Aorta (tissue), 5 donors: ENCODE results near the gene GMDS. TPM values are rescaled to one million over a fixed set of nuclear protein-coding genes. Genes with fewer than 3 reads are reported as not detected.

ENCODE experiments used
- ATAC-seq: fragments of 200-7000 bp; cut with Tn5 transposase; one replicate; pipeline ENCODE4 v1.9.1; 2022; ENCODE audit warnings: moderate library complexity; ENCODE audit not compliant: low FRiP score
- DNase-seq, 2 donors: peaks; one replicate each; pipeline ENCODE4 v3.0.0-alpha.2; 2020
- H3K27ac ChIP-seq, 2 donors: one replicate each; pipeline ENCODE4 v1.5.1; 2013; ENCODE audit warnings: low read length in 2 of 2, mild to moderate bottlenecking in 2 of 2, moderate library complexity in 2 of 2, control low read depth in 1 of 2, inconsistent platforms in 1 of 2, low read depth in 1 of 2
- H3K27me3 ChIP-seq, 2 donors: one replicate each; pipeline ENCODE4 v1.6.1; 2013; ENCODE audit warnings: control low read depth in 1 of 2, low read length in 1 of 2, mild to moderate bottlenecking in 1 of 2, moderate library complexity in 1 of 2; ENCODE audit not compliant: insufficient read depth in 2 of 2, control insufficient read depth in 1 of 2
- H3K36me3 ChIP-seq, 2 donors: one replicate each; pipeline ENCODE4 v1.6.1; 2013; ENCODE audit warnings: control low read depth in 1 of 2, low read length in 1 of 2, mild to moderate bottlenecking in 1 of 2; ENCODE audit not compliant: insufficient read depth in 2 of 2, control insufficient read depth in 1 of 2
- H3K4me1 ChIP-seq, 2 donors: one replicate each; pipeline ENCODE4 v1.6.1; 2013; ENCODE audit warnings: low read length in 2 of 2, control low read depth in 1 of 2, mild to moderate bottlenecking in 1 of 2, moderate library complexity in 1 of 2; ENCODE audit not compliant: insufficient read depth in 2 of 2, control insufficient read depth in 1 of 2
- H3K4me3 ChIP-seq, 2 donors: one replicate each; pipeline ENCODE4 v1.5.1; 2013; ENCODE audit warnings: low read length in 2 of 2, control low read depth in 1 of 2, mild to moderate bottlenecking in 1 of 2
- H3K9me3 ChIP-seq: one replicate; pipeline ENCODE4 v1.6.1; 2013; ENCODE audit warnings: mild to moderate bottlenecking, low read length; ENCODE audit not compliant: control insufficient read depth
- WGBS, 2 donors: extraction: QIAGEN DNeasy Blood & Tissue Kit; methylation state at CpG; one replicate each; pipeline ENCODE4 v1.1.7; 2013; 5-methylcytosine and 5-hydroxymethylcytosine counted together
- intact Hi-C, 2 donors: fragments of 100-400 bp; cut with DNase I; formaldehyde crosslinking; loops; one replicate each; pipeline versions ENCODE4 v1.14.2 to v1.15.0; 2022
- polyA plus RNA-seq, 2 donors: library from polyadenylated mRNA; stranded (reverse); fragments of 200-250 nt; gene quantifications; one replicate each; pipeline ENCODE4 v1.2.3, GENCODE V29; 2013
- total RNA-seq, 2 donors: library from RNA; stranded (reverse); fragmentation: NEBNext Ultra II Directional; extraction: Animal tissue kit (Norgen Biotek cat#: 25700); gene quantifications; one replicate each; pipeline ENCODE4 v1.2.1, GENCODE V29; 2021
- donor health status: healthy with polysubstance abuse.
- donor health status: Bipolar disorder and iron deficiency.
- donor health status: DM: no; HTN: no; CAD: no.
- donor health status: DM: no; HTN: no; CAD: no.
- donor health status: DM: yes; HTN: yes; CAD: no.

Gene GMDS
- total and polyA plus RNA-seq, 4 donors: 66.1 to 138 (median 84.9) TPM

DNA sequence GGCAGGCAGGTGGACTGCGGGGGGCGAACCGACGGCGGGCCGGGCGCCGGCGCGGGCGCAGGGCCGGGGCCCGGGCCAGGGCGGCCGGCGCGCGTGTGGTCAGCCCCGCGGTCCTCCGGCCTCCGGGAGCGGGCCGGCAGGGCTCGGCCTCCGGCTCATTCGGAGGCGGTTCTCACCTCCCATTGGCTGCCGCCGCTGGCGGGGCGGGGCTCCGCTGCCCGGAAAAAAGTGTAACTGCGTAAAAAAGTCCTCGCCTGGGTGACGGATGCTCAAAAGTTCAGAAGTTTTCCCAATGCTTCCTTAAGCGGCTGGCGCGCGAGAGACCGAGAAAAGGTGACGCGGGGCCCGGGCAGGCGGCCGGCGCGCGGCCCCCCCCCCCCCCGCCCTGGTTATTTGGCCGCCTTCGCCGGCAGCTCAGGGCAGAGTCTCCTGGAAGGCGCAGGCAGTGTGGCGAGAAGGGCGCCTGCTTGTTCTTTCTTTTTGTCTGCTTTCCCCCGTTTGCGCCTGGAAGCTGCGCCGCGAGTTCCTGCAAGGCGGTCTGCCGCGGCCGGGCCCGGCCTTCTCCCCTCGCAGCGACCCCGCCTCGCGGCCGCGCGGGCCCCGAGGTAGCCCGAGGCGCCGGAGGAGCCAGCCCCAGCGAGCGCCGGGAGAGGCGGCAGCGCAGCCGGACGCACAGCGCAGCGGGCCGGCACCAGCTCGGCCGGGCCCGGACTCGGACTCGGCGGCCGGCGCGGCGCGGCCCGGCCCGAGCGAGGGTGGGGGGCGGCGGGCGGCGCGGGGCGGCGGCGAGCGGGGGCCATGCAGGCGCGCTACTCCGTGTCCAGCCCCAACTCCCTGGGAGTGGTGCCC, 635.5 kb downstream of the GMDS start, which contains the start of gene FOXC1:
Gene FOXC1 (plus strand): TSS at position 268 of the 849 bp plus-strand sequence. CDS start 531 bp downstream, at position 799.
- DNase-seq (peak; percentile 94 to 97), ATAC-seq (peak; percentile 87)
- no peaks in the 10 kb centered on the region for H3K9me3 ChIP-seq
- H3K4me1 ChIP-seq: no peaks in the 10 kb centered on the region
- intact Hi-C loops: loop anchor here (5.0 kb wide), 3 partner anchors 427 to 952 kb away; no protein-coding TSS in a partner anchor
- WGBS, 2 donors: 0 to 1% methylated on average over 50 to 115 of the region's 115 CpGs
- H3K27me3 ChIP-seq: no peaks in the 10 kb centered on the region
- H3K27ac ChIP-seq: peak within 1 kb of the TSS; percentile 99 to 100
- H3K4me3 ChIP-seq: peak within 1 kb of the TSS; percentile 100
- peaks cover 5 to 12% of the 10 kb centered on the region in 2 donors for H3K36me3 ChIP-seq

GRCh38 chr6:1609041-1609647, 636.3 kb downstream of the GMDS start:
- Histone ChIP-seq H3K4me1 (no peaks in the 10 kb centered on the region), H3K9me3 (no peaks in the 10 kb centered on the region), H3K27me3 (no peaks in the 10 kb centered on the region)

DNA sequence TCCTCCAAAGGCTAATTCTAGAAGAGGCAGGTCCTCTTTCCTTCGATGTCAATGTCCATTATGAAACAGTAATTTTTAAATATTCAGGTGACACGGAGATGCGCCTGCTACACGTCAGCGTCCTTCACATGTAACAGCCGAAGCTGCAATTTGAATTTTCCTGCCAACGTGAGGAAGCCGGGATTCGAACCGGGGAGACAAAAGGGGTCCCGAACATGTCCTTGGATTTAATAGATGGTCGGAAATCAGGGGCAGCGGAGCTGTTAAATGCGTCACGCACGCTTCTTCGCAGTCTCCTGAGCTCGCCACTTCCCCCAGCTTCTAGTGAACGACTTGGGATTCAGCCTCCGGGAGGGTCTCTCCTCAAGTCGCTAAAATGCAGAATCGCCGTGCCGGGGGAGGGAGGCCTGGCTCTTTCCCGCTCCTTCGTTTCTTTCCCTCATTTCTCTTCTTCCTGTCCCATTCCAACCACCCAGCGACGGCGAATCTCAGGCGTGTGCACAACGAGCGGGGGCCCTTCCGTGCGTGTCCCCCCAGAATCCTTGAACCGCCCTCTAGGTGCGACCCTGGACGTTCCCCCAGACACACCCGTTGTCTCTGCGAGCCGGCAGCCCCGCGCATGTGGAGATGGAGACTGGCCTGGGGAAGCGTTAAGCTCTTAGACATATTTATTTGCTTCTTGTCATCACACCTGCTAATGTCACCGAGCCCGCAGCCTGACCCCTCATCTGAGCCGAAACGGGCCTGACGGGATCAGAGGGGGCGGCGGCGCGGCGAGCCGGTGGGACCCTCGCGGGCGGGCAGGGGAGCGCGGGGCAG, 637.0 kb downstream of the GMDS start:
- intact Hi-C loops: loop anchor here (5.0 kb wide), 3 partner anchors 429 to 954 kb away; no protein-coding TSS in a partner anchor
- no peaks in the 10 kb centered on the region for H3K4me1 ChIP-seq
- H3K4me3 ChIP-seq: peak overlapping the region; percentile 92 to 97
- H3K27ac ChIP-seq: peak overlapping the region; percentile 97 to 100
- no peaks in the 10 kb centered on the region for H3K27me3 ChIP-seq
- DNase-seq: no peak
- ATAC-seq: no peak
- H3K36me3 ChIP-seq: peaks cover 0 to 10% of the 10 kb centered on the region in 2 donors
- 0 to 2% methylated on average over 59 of the region's 59 CpGs for WGBS, 2 donors
- H3K9me3 ChIP-seq: no peaks in the 10 kb centered on the region

More at GRCh38 chr6:1609041-1609647, 636.3 kb downstream of the GMDS start:
- DNase-seq (peak; percentile 84 to 93), ATAC-seq (peak; percentile 37)
- Histone ChIP-seq H3K27ac (peak overlapping the region; percentile 97 to 100), H3K36me3 (peaks cover 5 to 10% of the 10 kb centered on the region in 2 donors), H3K4me3 (peak overlapping the region; percentile 92 to 97)
- 0 to 1% methylated on average over 33 to 58 of the region's 58 CpGs for WGBS, 2 donors
- intact Hi-C loops: loop anchor here (5.0 kb wide), 3 partner anchors 428 to 953 kb away; no protein-coding TSS in a partner anchor

DNA sequence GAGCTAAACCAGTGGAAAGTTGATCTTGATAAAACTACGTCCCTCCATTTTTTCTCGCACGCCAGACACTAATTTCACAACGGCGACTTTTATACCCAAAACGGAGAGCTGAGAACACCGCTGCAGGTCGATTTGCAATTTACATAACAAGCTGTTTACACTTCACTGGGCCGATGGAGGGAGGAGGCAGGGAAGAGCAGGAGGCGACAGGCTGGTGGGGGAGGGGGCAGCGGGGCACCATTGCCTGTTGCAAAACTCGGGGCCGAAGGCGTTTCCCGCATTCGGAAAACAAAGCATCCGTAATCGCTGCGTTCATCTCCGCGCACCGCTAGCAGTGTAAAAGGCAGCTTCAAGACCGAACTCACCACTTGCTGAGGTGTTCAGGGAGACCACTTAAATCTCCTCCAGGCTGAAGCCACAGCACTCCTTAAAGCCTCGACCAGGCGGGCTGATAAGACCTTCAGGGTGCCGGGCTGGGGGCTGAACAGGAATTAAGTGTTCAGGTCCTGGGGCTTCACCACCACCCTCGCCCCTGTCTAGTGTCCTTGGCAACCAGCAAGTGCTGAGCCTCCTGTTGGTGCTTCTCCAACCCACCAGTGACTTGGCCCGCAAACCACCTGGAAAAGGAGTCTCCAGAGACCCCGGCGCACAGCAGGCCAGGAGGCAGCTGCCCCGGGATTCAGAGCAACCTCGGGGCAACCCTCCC, 637.7 kb downstream of the GMDS start:
- H3K27ac ChIP-seq: peak overlapping the region; percentile 97 to 100
- intact Hi-C loops: loop anchor here (5.0 kb wide), 3 partner anchors 430 to 955 kb away; no protein-coding TSS in a partner anchor
- ATAC-seq (no peak), DNase-seq (peak in 1 of 2 donors; percentile 79)
- no peaks in the 10 kb centered on the region for H3K27me3 ChIP-seq
- 2 to 3% methylated on average over 32 of the region's 32 CpGs for WGBS, 2 donors
- H3K4me3 ChIP-seq: peak overlapping the region; percentile 92 to 97
- no peaks in the 10 kb centered on the region for H3K9me3 ChIP-seq
- H3K4me1 ChIP-seq: no peaks in the 10 kb centered on the region
- H3K36me3 ChIP-seq: peaks cover 0 to 10% of the 10 kb centered on the region in 2 donors

DNA sequence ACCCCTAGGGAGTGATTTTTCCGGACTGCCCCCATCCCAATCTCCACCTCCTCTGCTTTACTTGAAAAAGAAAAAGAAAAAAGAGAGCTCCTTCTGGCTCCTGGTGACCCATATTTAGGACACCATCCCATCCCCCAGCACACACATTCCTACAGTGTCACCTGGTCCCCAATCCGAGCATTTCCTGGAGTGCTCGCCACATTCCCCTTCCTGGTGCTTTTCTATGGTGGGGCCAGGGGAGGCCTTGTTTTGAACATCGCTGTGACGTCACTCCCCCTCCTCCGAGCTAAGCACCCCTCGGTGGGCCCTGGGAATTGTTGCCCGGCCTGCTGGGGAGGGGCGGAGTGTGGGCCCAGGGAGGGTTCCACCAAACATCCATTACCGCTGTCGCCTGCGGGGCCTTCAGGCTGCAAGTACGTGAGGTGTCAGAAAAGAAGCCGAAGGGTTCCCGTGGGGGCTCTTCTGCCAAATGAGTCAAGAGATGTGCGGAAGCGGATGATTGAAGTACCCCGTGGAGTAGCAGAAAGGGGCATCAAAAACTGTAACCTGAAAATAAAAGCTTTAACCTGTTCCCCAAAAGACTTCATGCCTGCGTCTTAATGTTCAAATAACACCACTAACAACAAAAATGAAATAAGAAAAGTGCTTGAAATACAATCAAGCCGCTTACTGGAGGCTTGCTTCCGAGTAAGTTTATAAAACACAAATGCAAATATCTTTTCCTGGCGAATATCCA, 638.5 kb downstream of the GMDS start:
- H3K4me1 ChIP-seq: no peaks in the 10 kb centered on the region
- DNase-seq (peak; percentile 76 to 82), ATAC-seq (peak; percentile 0)
- H3K27me3 ChIP-seq: no peaks in the 10 kb centered on the region
- H3K4me3 ChIP-seq: peak overlapping the region; percentile 92 to 97
- H3K9me3 ChIP-seq: no peaks in the 10 kb centered on the region
- peak overlapping the region; percentile 97 to 100 for H3K27ac ChIP-seq
- intact Hi-C loops: loop anchor here (5.0 kb wide), 3 partner anchors 430 to 955 kb away; no protein-coding TSS in a partner anchor
- WGBS, 2 donors: 3% methylated on average over 22 of the region's 22 CpGs
- H3K36me3 ChIP-seq: peaks cover 0 to 10% of the 10 kb centered on the region in 2 donors

- 3 to 13% methylated on average over 26 of the region's 26 CpGs for WGBS, 2 donors
- H3K9me3 ChIP-seq: no peaks in the 10 kb centered on the region
- H3K36me3 ChIP-seq: peaks cover 0 to 3% of the 10 kb centered on the region in 2 donors
- peak overlapping the region; percentile 94 to 100 for H3K27ac ChIP-seq
- DNase-seq: peak in 1 of 2 donors; percentile 78
- peak overlapping the region; percentile 48 to 55 for H3K4me3 ChIP-seq
- no peaks in the 10 kb centered on the region for H3K4me1 ChIP-seq
- H3K27me3 ChIP-seq: no peaks in the 10 kb centered on the region
- intact Hi-C loops: loop anchor here (1.0 to 5.0 kb wide), 8 partner anchors 431 to 1029 kb away; no protein-coding TSS in a partner anchor
- ATAC-seq: peak; percentile 0
These were observed 639.3 kb downstream of the GMDS start for GRCh38 chr6:1605893-1606779.
